ENCODE results near the gene PDX1. TPM values are rescaled to one million over a fixed set of nuclear protein-coding genes. Genes with fewer than 3 reads are reported as not detected.

PDX1 gene
- polyA plus RNA-seq, 1 of the 3 experiments (the other 2 are of a cell fraction) = not detected

- no peaks in the 10 kb centered on the region for H3K9me3 ChIP-seq
- H3K27me3 ChIP-seq (ENCODE audit: insufficient read depth) = peaks cover 75% of the 10 kb centered on the region
- no peaks in the 10 kb centered on the region for H3K79me2 ChIP-seq (ENCODE audit: insufficient read depth)
- H3F3A ChIP-seq (replicated peaks; ENCODE audit: insufficient read depth) = no peaks in the 10 kb centered on the region
- no peaks in the 10 kb centered on the region for H3K9me2 ChIP-seq
- TF ChIP-seq YY1 (IDR thresholded peaks at IDR 0.05; ENCODE audit: low read depth) (no peak), GATA2 (CRISPR knock-in tag; IDR thresholded peaks at IDR 0.05) (no peak), FOXM1 (IDR thresholded peaks at IDR 0.05; ENCODE audit: low read depth) (no peak), JUND (IDR thresholded peaks at IDR 0.05) (no peak), ZBTB33 (IDR thresholded peaks at IDR 0.05; ENCODE audit: borderline replicate concordance, low read depth) (no peak), ELF1 (IDR thresholded peaks at IDR 0.05) (no peak), CTCF (IDR thresholded peaks at IDR 0.05) (no peak), SMC3 (IDR thresholded peaks at IDR 0.05; ENCODE audit: low read depth, low read length) (no peak), TEAD4 (IDR thresholded peaks at IDR 0.05; ENCODE audit: borderline replicate concordance, insufficient read depth) (no peak), POLR2AphosphoS5 (IDR thresholded peaks at IDR 0.05; ENCODE audit: low read depth, low read length) (no peak)
- ChIA-PET POLR2A (no interaction called here), CTCF (interaction anchor here (0.6 to 3.5 kb wide), 3 partner anchors 8 to 608 kb away, joined by 3 to 11 read pairs (median 10); no protein-coding TSS in a partner anchor)
- DNase-seq = peak; percentile 15
- H3K27ac ChIP-seq (ENCODE audit: low read depth in 2 of 2, low read length in 1 of 2) = no peak overlapping the region
- H3K4me2 ChIP-seq = no peak overlapping the region
- no peak overlapping the region for H3K4me3 ChIP-seq (ENCODE audit: low read depth in 2 of 2, low read length in 1 of 2)
- no peaks in the 10 kb centered on the region for H4K20me1 ChIP-seq (ENCODE audit: insufficient read depth)
- no peaks in the 10 kb centered on the region for H3K4me1 ChIP-seq (ENCODE audit: control insufficient read depth in 1 of 2, insufficient read depth in 2 of 2, low read depth in 1 of 2, low read length in 1 of 2)
- no peaks in the 10 kb centered on the region for H3K36me3 ChIP-seq (replicated peaks in 1 of 2; ENCODE audit: control insufficient read depth in 1 of 2, insufficient read depth in 2 of 2, low read length in 1 of 2)
- H3K9ac ChIP-seq = no peak overlapping the region
- no peak overlapping the region for H2AFZ ChIP-seq (ENCODE audit: low read depth)
- WGBS (ENCODE audit: low lambda C conversion rate) = 0% methylated on average over 2 of the region's 6 CpGs
Observed at GRCh38 chr13:27962128-27962841, 42.5 kb downstream of the PDX1 start.

GRCh38 chr13:27962982-27963381 lies 43.2 kb downstream of the PDX1 start:
- no peak overlapping the region for H2AFZ ChIP-seq (ENCODE audit: low read depth)
- POLR2A ChIA-PET = no interaction called here
- H3K9me3 ChIP-seq = no peaks in the 10 kb centered on the region
- DNase-seq = no peak
- CTCF ChIA-PET = interaction anchor here (2.2 to 3.5 kb wide), 2 partner anchors 9 to 137 kb away, joined by 10 to 11 read pairs; no protein-coding TSS in a partner anchor
- no peaks in the 10 kb centered on the region for H3F3A ChIP-seq (replicated peaks; ENCODE audit: insufficient read depth)
- no peak overlapping the region for H3K4me2 ChIP-seq
- H3K27me3 ChIP-seq (ENCODE audit: insufficient read depth) = peaks cover 82% of the 10 kb centered on the region
- no peak overlapping the region for H3K4me3 ChIP-seq (ENCODE audit: low read depth in 2 of 2, low read length in 1 of 2)
- no peaks in the 10 kb centered on the region for H3K36me3 ChIP-seq (replicated peaks in 1 of 2; ENCODE audit: control insufficient read depth in 1 of 2, insufficient read depth in 2 of 2, low read length in 1 of 2)
- no peak overlapping the region for H3K9ac ChIP-seq
- H4K20me1 ChIP-seq (ENCODE audit: insufficient read depth) = no peaks in the 10 kb centered on the region
- no peaks in the 10 kb centered on the region for H3K4me1 ChIP-seq (ENCODE audit: control insufficient read depth in 1 of 2, insufficient read depth in 2 of 2, low read depth in 1 of 2, low read length in 1 of 2)
- TF ChIP-seq RAD21 (IDR thresholded peaks at IDR 0.05; ENCODE audit: low read length) = no peak
- TF ChIP-seq PBX3 (IDR thresholded peaks at IDR 0.05) = no peak
- no peak for TF ChIP-seq NFIC (IDR thresholded peaks at IDR 0.05; ENCODE audit: borderline replicate concordance)
- TF ChIP-seq CHD2 (IDR thresholded peaks at IDR 0.05; ENCODE audit: low read length, partially characterized antibody) = no peak
- no peak for TF ChIP-seq MXI1 (IDR thresholded peaks at IDR 0.05; ENCODE audit: low read depth, low read length)
- TF ChIP-seq TEAD4 (IDR thresholded peaks at IDR 0.05; ENCODE audit: borderline replicate concordance, insufficient read depth) = no peak
- TF ChIP-seq JUND (IDR thresholded peaks at IDR 0.05) = no peak
- TF ChIP-seq GABPA (IDR thresholded peaks at IDR 0.05; ENCODE audit: low read depth) = no peak
- no peak for TF ChIP-seq EZH2phosphoT487 (IDR thresholded peaks at IDR 0.05; ENCODE audit: borderline replicate concordance, low read depth)
- no peak for TF ChIP-seq IRF3 (IDR thresholded peaks at IDR 0.05; ENCODE audit: low read depth, low read length)
- no peak for TF ChIP-seq POLR2AphosphoS5 (IDR thresholded peaks at IDR 0.05; ENCODE audit: low read depth, low read length)
- no peak for TF ChIP-seq FOXM1 (IDR thresholded peaks at IDR 0.05; ENCODE audit: low read depth)
- no peak overlapping the region for H3K27ac ChIP-seq (ENCODE audit: low read depth in 2 of 2, low read length in 1 of 2)
- no peaks in the 10 kb centered on the region for H3K9me2 ChIP-seq
- no peaks in the 10 kb centered on the region for H3K79me2 ChIP-seq (ENCODE audit: insufficient read depth)
- WGBS (ENCODE audit: low lambda C conversion rate) = 20% methylated on average over 1 of the region's 9 CpGs
